PC-3 (cell line): Measurements from ENCODE around the gene ZNRF2. TPM values are rescaled to one million over a fixed set of nuclear protein-coding genes. Genes with fewer than 3 reads are reported as not detected.

Experiments
- ATAC-seq: fragments of 200-7000 bp; cut with Tn5 transposase; 2 replicates; pipeline ENCODE4 v1.9.1; 2020; ENCODE audit warnings: mild to moderate bottlenecking, moderate library complexity
- BruUV-seq: library from RNA; stranded (reverse); fragments of 400-500 nt; replicated peaks from 2 replicates; lab custom pipeline; 2021; lab: Mats Ljungman, UMichigan
- CTCF ChIA-PET: fragments of 300-600 bp; sonication (Branson Sonifier 250); formaldehyde crosslinking; loops from one replicate; lab custom pipeline; 2022; ENCODE audit warnings: antibody characterized with exemption; lab: Charles Lee
- POLR2A ChIA-PET: fragments of 300-600 bp; sonication (Branson Sonifier 250); formaldehyde crosslinking; loops from one replicate; lab custom pipeline; 2022; ENCODE audit warnings: antibody characterized with exemption; ENCODE audit not compliant: unreplicated experiment; lab: Charles Lee
- DNase-seq: peaks from one replicate; pipeline ENCODE4 v3.0.0-alpha.2; 2015
- H2AFZ ChIP-seq: fragments of 300-600 bp; sonication (generic); 2 replicates; pipeline ENCODE4 v1.6.0; 2016; ENCODE audit warnings: antibody characterized with exemption, low read length
- H3F3A ChIP-seq: fragments of 300-600 bp; sonication (generic); one replicate; pipeline ENCODE4 v1.6.0; 2017; ENCODE audit warnings: antibody characterized with exemption, low read length, control low read depth, mild to moderate bottlenecking; ENCODE audit not compliant: unreplicated experiment
- H3K27ac ChIP-seq: fragments of 300-600 bp; sonication (generic); 2 replicates; pipeline ENCODE4 v1.5.1; 2016; ENCODE audit warnings: mild to moderate bottlenecking, low read length
- H3K27me3 ChIP-seq: fragments of 300-600 bp; sonication (generic); 2 replicates; pipeline ENCODE4 v1.6.1; 2016; ENCODE audit warnings: low read length, mixed read lengths
- H3K36me3 ChIP-seq: fragments of 300-600 bp; sonication (generic); 2 replicates; pipeline ENCODE4 v1.6.1; 2016; ENCODE audit warnings: low read depth, mixed run types, low read length, mixed read lengths
- H3K4me1 ChIP-seq: fragments of 300-600 bp; sonication (generic); 2 replicates; pipeline ENCODE4 v1.5.1; 2016; ENCODE audit warnings: low read length; ENCODE audit not compliant: insufficient read depth
- H3K4me2 ChIP-seq: fragments of 300-600 bp; sonication (generic); 2 replicates; pipeline ENCODE4 v1.6.0; 2016; ENCODE audit warnings: low read length
- H3K4me3 ChIP-seq: fragments of 300-600 bp; sonication (generic); 2 replicates; pipeline ENCODE4 v1.5.1; 2016; ENCODE audit warnings: mild to moderate bottlenecking, low read length, mixed read lengths
- H3K79me2 ChIP-seq: fragments of 300-600 bp; sonication (generic); 2 replicates; pipeline ENCODE4 v1.6.1; 2017; ENCODE audit warnings: low read length, mixed read lengths
- H3K9ac ChIP-seq: fragments of 300-600 bp; sonication (generic); 2 replicates; pipeline ENCODE4 v1.6.0; 2016; ENCODE audit warnings: mild to moderate bottlenecking, low read length
- H3K9me2 ChIP-seq: fragments of 300-600 bp; sonication (generic); replicated peaks from 2 replicates; pipeline ENCODE4 v1.6.1; 2016; ENCODE audit warnings: mixed run types, low read length, mixed read lengths
- H3K9me3 ChIP-seq: fragments of 300-600 bp; sonication (generic); 2 replicates; pipeline ENCODE4 v1.6.1; 2016; ENCODE audit warnings: low read length, mixed read lengths
- H4K20me1 ChIP-seq: fragments of 300-600 bp; sonication (generic); 2 replicates; pipeline ENCODE4 v1.6.1; 2016; ENCODE audit warnings: low read length, mixed read lengths
- EZH2 ChIP-seq: fragments of 300-600 bp; sonication (generic); IDR thresholded peaks from one replicate; pipeline ENCODE4 v1.6.1; 2017; ENCODE audit warnings: antibody characterized with exemption, mild to moderate bottlenecking, low read length; ENCODE audit not compliant: unreplicated experiment
- EZH2phosphoT487 ChIP-seq: fragments of 300-600 bp; sonication (generic); IDR thresholded peaks from 2 replicates; pipeline ENCODE4 v1.6.1; 2018; ENCODE audit warnings: mild to moderate bottlenecking, antibody characterized with exemption, low read length, borderline replicate concordance
- intact Hi-C: fragments of 100-400 bp; cut with micrococcal nuclease; formaldehyde crosslinking; loops from 2 replicates; pipeline ENCODE4 v1.9.0; 2023
- total RNA-seq: library from RNA; depleted of rRNA; stranded (reverse); fragments of >200 nt; gene quantifications from 2 replicates; pipeline ENCODE4 v1.2.3, GENCODE V29; 2014
- TF ChIP-seq, protein P1 (sequence below): fragments of 300-600 bp; sonication (generic); conservative IDR thresholded peaks from 2 replicates; pipeline ENCODE4 v1.5.1; 2017; ENCODE audit warnings: antibody characterized with exemption, low read depth, mild to moderate bottlenecking, low read length

ZNRF2 gene
- total RNA-seq, 1 experiment from 2014 or later, result 13.1 TPM

DNA sequence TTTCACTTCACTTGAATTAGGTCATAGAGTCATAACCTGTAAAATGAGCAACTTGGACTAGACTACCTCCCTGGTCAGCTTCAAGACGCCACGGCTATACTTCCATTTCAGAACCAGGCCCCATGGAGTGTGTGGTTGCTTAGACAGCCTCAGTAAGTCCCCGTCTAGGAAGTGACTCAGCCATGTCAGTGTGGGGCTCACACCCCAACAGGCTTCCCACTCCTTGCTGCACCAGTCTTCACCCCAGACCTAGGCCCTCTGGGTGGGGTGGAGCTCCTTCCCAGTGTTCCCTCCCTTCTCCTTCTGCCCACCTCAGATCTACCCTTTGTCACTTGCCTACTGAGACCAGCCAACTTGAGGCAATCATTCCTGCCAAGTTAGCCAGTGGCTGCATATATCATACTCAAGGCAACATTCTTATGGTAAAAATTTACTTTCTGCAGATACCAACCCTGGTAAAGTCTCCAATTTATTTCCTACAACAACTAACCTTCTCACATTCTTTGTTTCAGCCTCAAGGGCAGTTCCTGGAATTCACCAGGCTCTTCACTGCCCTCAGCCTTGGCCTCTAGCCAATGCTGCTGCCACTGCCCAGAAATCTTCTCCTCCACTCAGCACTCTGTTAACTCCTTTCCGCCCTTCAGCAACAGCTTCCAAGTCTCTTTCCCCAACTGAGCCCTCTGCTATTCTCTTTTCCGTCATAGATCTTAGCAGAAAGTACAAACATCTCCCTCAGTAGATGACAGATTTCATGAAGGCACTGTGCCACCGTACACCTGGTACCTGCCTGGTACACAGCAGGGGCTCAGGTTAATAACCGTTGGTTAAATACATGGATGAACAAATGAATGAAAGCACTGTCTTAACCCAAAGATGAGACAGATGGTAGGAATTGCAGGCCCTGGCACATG, 31.3 kb upstream of the ZNRF2 start:
- intact Hi-C loops, result no loop called here
- TF ChIP-seq EZH2phosphoT487 (no peak), EZH2 (no peak)
- TF ChIP-seq, protein P1, sequence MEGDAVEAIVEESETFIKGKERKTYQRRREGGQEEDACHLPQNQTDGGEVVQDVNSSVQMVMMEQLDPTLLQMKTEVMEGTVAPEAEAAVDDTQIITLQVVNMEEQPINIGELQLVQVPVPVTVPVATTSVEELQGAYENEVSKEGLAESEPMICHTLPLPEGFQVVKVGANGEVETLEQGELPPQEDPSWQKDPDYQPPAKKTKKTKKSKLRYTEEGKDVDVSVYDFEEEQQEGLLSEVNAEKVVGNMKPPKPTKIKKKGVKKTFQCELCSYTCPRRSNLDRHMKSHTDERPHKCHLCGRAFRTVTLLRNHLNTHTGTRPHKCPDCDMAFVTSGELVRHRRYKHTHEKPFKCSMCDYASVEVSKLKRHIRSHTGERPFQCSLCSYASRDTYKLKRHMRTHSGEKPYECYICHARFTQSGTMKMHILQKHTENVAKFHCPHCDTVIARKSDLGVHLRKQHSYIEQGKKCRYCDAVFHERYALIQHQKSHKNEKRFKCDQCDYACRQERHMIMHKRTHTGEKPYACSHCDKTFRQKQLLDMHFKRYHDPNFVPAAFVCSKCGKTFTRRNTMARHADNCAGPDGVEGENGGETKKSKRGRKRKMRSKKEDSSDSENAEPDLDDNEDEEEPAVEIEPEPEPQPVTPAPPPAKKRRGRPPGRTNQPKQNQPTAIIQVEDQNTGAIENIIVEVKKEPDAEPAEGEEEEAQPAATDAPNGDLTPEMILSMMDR, result no peak
- Histone ChIP-seq H3K9ac (no peak overlapping the region), H3F3A (no peaks in the 10 kb centered on the region), H2AFZ (no peak overlapping the region), H3K4me2 (no peak overlapping the region), H3K27ac (no peak overlapping the region), H3K27me3 (no peaks in the 10 kb centered on the region), H3K9me3 (no peaks in the 10 kb centered on the region), H3K79me2 (no peaks in the 10 kb centered on the region), H3K4me1 (no peaks in the 10 kb centered on the region), H3K9me2 (no peaks in the 10 kb centered on the region), H4K20me1 (no peaks in the 10 kb centered on the region), H3K36me3 (no peaks in the 10 kb centered on the region), H3K4me3 (no peak overlapping the region)
- ATAC-seq (no peak; the same call in 1 of the 2 replicates), DNase-seq (peak; percentile 11)
- no TSS peak for BruUV-seq
- CTCF ChIA-PET, result no interaction called here
- POLR2A ChIA-PET, result no interaction called here

- BruUV-seq, result no TSS peak
- POLR2A ChIA-PET, result no interaction called here
- intact Hi-C loops, result no loop called here
These were observed 30.6 kb upstream of the ZNRF2 start for GRCh38 chr7:30253796-30254165.

More at GRCh38 chr7:30253796-30254165, 30.6 kb upstream of the ZNRF2 start:
- Histone ChIP-seq H3K27me3 (no peaks in the 10 kb centered on the region), H3K9ac (no peak overlapping the region), H3K79me2 (no peaks in the 10 kb centered on the region), H2AFZ (no peak overlapping the region), H3K9me3 (no peaks in the 10 kb centered on the region), H3F3A (no peaks in the 10 kb centered on the region), H3K9me2 (no peaks in the 10 kb centered on the region), H3K4me2 (no peak overlapping the region), H3K27ac (no peak overlapping the region), H3K4me1 (no peaks in the 10 kb centered on the region), H3K4me3 (no peak overlapping the region), H4K20me1 (no peaks in the 10 kb centered on the region), H3K36me3 (no peaks in the 10 kb centered on the region)
- ATAC-seq, result no peak
- no peak for DNase-seq
- CTCF ChIA-PET, result no interaction called here
- TF ChIP-seq, protein P1, result no peak
- no peak for TF ChIP-seq EZH2phosphoT487
- TF ChIP-seq EZH2, result no peak
